Gastroesophageal sphincter (tissue), 3 donors: Measurements from ENCODE around the gene ZBTB4.

Experiments
- CTCF ChIP-seq, 4 experiments: fragments of 200-600 bp in 2 of 4; fragments of 450-650 bp in 2 of 4; sonication (generic) in 1 of 4; IDR thresholded peaks; one replicate each; pipeline ENCODE4 v1.5.1; 2017 to 2019; ENCODE audit warnings: antibody characterized with exemption in 4 of 4, mild to moderate bottlenecking in 2 of 4, moderate library complexity in 2 of 4
- EP300 ChIP-seq: sonication (generic); formaldehyde crosslinking; IDR thresholded peaks from one replicate; pipeline ENCODE4 v1.6.1; 2017; ENCODE audit warnings: antibody characterized with exemption, mild to moderate bottlenecking
- POLR2A ChIP-seq, 2 donors: fragments of 450-650 bp; IDR thresholded peaks; one replicate each; pipeline ENCODE4 v1.6.1; 2017; ENCODE audit warnings: antibody characterized with exemption in 2 of 2, mild to moderate bottlenecking in 2 of 2, moderate library complexity in 1 of 2
- POLR2AphosphoS5 ChIP-seq: sonication (generic); formaldehyde crosslinking; IDR thresholded peaks from one replicate; pipeline ENCODE4 v1.6.1; 2017; ENCODE audit warnings: antibody characterized with exemption

DNA sequence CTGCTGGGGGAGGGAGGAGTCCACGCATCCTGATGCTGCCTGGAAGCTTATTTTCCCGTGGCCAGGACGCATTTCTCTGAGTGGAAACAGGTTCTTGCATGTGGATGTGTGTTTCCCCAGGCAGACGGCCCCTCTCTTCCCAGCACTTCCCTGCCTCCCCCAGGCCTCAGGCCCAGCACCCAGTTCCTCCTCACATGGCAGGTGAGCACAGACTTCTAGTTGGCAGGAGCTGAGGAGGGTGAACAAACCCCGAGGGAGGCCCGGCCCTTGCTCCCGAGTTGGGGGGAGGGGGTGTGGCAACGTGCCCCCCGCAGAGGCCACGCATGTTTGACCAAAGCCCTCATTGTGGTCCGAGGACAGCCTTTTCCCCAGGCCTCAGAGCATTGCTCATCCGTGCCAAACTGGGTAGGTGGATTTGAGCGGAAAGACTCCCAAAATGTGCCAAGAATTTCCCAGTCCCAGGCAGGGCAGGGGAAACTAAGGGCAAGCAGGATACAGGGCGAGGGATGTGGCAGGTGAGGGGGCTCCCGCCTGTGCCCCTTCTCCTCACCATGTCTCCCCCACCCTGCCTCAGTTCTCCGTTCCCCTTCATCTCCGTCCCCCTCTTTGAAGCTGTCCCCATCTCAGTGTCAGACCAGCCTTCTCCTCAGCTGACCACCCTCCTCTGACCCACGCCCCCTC, 60.8 kb downstream of the ZBTB4 start:
- no peak for TF ChIP-seq CTCF (IDR thresholded peaks at IDR 0.05)
- no peak for TF ChIP-seq POLR2AphosphoS5
- TF ChIP-seq POLR2A (IDR thresholded peaks at IDR 0.05): no peak
- TF ChIP-seq EP300: no peak
